ENCODE data around the gene DHX57.

DHX57 gene, protein sequence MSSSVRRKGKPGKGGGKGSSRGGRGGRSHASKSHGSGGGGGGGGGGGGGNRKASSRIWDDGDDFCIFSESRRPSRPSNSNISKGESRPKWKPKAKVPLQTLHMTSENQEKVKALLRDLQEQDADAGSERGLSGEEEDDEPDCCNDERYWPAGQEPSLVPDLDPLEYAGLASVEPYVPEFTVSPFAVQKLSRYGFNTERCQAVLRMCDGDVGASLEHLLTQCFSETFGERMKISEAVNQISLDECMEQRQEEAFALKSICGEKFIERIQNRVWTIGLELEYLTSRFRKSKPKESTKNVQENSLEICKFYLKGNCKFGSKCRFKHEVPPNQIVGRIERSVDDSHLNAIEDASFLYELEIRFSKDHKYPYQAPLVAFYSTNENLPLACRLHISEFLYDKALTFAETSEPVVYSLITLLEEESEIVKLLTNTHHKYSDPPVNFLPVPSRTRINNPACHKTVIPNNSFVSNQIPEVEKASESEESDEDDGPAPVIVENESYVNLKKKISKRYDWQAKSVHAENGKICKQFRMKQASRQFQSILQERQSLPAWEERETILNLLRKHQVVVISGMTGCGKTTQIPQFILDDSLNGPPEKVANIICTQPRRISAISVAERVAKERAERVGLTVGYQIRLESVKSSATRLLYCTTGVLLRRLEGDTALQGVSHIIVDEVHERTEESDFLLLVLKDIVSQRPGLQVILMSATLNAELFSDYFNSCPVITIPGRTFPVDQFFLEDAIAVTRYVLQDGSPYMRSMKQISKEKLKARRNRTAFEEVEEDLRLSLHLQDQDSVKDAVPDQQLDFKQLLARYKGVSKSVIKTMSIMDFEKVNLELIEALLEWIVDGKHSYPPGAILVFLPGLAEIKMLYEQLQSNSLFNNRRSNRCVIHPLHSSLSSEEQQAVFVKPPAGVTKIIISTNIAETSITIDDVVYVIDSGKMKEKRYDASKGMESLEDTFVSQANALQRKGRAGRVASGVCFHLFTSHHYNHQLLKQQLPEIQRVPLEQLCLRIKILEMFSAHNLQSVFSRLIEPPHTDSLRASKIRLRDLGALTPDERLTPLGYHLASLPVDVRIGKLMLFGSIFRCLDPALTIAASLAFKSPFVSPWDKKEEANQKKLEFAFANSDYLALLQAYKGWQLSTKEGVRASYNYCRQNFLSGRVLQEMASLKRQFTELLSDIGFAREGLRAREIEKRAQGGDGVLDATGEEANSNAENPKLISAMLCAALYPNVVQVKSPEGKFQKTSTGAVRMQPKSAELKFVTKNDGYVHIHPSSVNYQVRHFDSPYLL (N-terminal part only)

DNA sequence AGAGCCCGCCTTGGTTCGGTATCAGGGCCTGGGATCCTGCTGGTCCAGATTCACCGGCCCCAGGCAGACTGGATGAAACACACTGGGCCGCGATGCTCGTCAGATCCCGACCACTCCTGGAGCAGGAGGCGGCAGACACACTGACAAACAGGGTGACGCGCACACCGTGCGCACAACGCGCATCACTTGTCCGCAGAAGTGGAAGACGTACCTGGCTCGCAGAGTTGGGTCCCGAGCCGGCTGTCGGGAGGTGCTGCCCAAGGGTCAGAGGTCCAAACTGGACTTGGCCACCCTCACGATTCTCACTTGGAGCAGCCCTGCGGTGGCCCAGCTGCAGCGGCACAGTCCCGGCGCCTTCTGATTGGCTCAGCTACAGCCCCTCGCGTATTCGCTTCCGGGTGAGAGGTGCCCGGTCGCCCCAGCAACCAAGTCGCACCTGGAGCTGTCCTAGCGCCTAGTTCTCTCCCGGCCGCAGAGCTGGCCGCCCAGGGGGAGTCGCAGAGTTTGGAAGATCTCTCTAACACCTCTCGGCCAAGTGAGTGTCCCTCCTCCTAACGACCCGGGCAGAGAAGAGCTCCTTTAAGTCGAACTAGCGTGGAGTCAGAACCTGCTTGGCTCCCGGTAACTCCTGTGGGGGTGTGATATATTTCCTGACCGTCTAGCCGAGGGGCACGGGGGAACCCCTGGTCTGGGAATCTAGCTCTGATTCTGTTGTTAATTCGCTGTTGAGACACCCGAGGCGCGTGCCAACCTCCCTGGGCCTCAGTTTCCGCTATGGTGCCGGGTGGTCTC is at the start of gene DHX57, which contains the start of gene MORN2:
DHX57 (minus strand) TSS at position 359 of the 792 bp plus-strand sequence. CDS start 7,529 bp downstream, outside the sequence.
MORN2 (plus strand) TSS at position 401 of the 792 bp plus-strand sequence.
- DNase-seq (ENCODE audit: low read depth in 1 of 2, low spot score in 1 of 2) = peak; percentile 58 to 66

DNA sequence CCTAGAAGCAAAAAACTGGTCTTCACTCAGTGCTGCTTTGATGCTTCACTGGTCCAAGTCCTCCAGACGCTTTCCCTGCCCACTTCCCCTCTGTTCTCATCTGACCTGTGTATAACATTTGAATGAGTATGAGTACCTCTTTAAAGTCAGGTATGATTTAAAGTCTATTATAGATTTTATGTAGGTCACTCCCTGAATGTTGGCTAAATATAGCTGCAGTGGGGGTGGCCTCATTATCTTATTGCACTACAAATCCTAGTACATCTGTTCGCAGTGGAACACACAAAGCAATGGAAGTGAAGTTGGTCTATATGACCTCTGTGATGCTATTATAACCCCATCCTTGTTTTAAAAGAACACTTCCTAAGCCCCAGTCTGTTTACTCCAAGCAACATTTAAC is 47.2 kb upstream of the DHX57 start:
- no peak for DNase-seq (ENCODE audit: low read depth in 1 of 2, low spot score in 1 of 2)

DNA sequence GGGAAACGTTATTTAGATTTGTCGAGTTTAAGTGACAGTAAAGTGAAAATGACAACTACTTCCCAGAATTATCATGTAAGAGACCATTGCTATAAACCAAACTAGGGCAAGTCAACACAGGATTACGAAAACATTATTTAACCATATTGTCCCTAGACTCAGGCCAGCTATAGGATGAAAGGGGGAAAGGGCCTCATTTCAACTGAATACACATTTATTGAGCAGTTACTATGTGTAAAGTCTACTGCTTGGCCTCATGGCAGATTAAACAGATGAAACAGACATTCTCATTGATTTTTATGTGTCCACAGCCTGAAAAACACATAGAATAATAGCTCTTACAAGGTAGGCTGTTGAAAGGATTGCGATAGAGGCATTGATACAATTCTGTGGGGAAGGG is 46.7 kb upstream of the DHX57 start:
- DNase-seq (ENCODE audit: low read depth in 1 of 2, low spot score in 1 of 2) = no peak

DNA sequence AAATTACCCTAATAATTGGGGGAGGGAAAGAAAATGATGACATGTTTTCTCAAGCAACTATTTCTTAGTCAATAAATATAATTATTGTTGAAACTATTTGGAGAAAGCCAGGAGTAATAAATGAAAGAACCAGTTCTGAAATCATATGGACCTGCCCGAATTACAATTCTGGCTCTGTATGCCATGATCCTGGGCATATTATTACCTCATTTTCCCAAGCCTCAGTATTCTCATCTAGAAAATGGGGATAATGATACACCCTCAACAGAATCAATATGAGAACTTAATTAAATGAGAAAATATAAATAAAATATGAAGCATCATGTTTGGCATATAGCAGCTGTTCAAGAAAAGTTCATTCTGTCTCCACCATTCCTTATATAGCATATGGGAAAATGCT is 36.9 kb upstream of the DHX57 start:
- no peak for DNase-seq (ENCODE audit: low read depth in 1 of 2, low spot score in 1 of 2)

DNA sequence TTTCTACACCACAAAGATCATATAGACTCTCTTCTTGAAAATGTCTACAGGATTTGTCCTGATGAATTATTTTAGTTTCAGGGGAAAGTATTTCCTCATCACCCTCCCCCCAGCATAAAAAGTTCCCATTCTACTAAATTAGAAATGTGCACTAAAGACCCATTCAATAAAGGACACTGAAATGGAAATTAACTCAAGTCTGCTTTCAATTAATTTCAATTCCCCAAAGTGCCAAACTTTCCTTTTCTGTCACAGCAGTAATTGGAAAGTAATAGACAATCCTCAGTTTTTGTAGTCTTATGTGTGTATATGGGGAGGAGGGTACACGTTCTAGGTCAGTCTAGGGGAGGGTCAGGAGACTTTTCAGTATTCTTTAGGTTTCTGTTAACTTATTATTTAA is 35.5 kb upstream of the DHX57 start:
- DNase-seq (ENCODE audit: low read depth in 1 of 2, low spot score in 1 of 2) = no peak

DNA sequence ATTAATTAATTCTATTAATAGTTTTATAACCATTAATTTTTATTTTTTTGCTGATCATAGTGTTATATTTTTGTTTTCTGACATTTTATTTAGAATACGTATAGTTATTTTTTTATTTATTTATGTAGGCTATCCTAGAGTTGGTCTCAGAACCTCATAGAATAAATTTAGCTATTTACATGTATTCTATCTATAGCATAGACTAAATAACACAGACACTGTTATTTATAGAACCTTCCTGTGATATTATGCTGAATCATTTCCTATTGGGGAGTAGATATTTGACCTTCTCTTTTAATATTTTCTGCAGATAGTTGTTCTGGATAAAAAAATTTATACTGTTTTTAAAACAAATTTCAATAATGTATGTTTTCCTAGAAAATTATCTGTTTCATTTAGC is 34.1 kb upstream of the DHX57 start:
- no peak for DNase-seq (ENCODE audit: low read depth in 1 of 2, low spot score in 1 of 2)

DNA sequence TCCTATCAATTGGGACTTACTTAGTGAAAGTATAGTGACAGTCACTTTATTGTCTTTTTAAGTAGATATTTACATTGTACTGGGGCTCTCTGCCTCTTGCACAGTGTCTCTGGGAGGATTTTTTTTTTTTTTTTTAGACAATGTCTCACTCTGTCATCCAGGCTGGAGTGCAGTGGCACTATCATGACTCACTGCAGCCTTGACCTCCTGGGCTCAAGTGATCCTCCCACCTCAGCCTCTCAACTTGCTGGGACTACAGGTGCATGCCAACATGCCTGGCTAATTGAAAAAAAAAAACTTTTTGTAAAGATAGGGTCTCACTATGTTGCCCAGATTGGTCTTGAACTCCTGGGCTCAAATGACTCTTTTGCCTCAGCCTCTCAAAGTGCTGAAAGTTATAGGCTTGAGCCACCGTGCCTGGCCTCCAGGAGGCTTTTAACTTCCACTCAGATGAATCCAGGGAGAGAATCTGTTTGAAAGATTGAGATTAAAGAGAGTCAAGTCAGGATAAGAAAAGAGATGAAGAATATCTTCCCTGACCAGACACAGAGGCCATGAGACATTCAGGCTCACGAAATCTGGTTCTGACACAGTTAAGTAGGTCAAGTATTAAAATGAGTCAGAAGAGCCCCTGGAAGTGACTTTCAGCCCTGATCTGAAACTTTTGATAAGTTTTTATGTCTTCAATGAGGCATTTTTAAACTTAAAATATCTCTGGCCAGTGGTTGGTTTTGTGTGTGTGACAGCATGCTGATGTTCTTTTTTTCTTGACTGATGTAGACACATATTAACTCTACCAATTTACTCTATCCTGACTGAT is 32.2 kb upstream of the DHX57 start:
- no peak for DNase-seq (ENCODE audit: low read depth in 1 of 2, low spot score in 1 of 2)

DNA sequence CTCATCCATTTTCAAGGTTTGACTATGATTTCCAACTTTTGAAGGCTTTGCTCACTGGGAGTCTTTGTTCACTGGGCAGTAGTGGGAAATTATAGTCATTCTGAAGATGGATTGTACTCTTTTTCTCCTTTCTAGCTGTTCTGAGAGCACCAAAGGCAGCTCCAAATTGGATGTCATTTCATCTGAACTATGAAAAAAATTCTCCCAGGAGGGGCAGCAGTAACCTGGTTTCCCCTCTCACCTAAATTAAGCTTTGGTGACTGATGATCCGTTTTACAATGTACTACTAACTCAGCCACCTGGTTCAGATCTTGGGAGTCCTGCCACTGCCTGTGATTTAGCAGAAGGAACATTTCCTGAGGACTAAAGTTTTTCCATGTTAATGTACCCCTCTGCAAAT is 31.5 kb upstream of the DHX57 start:
- DNase-seq (ENCODE audit: low read depth in 1 of 2, low spot score in 1 of 2) = no peak

DNA sequence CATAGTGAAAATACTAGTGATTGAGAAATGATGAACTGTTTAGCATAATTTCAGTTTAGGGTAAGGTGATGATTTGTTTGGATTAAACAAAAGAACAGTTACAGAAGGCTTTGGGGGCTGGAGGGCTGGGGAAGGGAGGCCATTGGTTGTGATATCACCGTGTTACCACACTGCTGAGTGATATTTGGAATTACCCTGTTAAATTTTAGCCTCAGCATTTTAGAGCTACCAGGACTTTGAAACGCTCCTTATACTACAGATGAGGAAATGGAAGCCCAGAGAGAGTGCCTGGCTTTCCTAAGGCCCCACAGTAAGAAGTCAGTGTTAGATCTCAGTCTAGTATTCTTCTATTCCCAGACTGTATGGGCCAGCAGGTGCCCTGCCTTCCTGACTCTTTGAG is 29.5 kb upstream of the DHX57 start:
- no peak for DNase-seq (ENCODE audit: low read depth in 1 of 2, low spot score in 1 of 2)

DNA sequence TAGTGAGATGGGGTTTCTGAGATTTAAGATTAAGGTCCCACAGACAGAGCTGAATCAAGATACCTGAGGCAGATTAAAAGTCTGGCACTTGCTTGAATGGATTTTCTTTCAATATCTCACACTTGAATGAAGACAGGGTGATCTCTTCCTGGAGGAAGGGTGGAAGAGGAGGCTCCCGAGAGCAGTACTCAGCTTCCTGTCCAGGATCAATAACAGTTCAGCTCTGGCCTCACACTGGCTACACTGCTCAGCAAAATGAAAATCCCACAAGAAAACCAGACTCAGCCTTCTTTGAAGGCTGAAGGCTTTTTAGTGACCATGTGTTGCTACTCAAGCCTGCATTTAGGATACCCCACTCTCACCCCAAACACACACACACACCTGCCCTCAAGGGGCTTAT is 25.0 kb upstream of the DHX57 start:
- DNase-seq (ENCODE audit: low read depth in 1 of 2, low spot score in 1 of 2) = no peak

DNA sequence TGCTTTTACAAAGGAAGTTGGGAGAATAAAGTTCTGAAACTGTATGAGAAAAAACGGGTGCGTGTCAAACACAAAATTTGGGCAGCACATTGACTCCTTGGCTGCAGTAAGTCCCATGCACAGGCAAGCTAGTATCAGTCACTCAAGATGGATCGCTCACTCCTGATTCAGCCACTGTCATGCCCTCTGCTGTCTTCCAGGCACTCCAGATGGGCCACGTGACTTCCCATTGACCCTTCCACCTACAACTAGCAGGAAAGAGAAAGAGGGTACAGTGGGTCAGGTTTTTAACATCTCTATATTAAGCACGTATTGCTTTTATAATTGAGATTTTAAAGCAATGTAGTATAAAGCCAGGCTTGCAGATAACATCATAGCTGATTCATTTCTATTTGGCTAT is 22.5 kb upstream of the DHX57 start:
- DNase-seq (ENCODE audit: low read depth in 1 of 2, low spot score in 1 of 2) = no peak

DNA sequence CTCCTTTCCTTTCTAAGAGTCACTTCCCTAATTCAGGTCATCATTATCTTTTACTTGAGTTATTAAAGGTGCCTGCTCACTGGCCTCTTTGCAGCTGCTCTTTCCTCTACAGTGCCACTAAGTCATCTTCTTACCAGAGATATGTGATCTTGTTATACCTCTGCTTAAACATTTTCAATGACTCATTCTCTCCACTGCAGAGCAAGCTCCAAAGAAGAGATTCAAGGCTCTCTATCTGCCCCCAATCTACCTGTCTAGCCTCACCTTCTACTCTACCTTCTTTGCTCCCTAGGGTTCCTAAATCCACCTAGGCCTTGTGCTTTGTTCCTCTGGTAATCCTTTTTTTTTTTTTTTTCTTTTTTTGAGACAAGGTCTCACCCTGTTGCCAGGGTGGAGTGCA is 17.1 kb upstream of the DHX57 start:
- DNase-seq (ENCODE audit: low read depth in 1 of 2, low spot score in 1 of 2) = no peak

DNA sequence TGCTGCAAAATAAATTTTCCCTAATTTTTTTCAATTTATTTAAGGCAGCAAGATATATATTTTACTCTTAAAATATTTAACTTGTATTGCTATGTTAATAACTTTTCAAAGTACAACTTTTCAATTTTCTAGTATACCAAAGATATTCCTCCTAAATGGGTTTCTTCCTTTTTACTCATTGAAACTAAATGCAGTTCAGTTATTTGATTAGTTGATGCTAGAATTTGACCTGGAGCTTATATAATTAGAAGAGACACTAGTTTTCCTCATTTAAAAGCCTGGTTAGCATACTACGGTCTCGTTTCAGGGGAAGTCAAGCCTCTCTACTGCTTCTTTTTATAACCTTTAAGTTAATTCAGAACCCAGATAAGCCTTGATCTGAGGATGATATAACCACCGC is 13.8 kb upstream of the DHX57 start, which contains the start of gene ARHGEF33:
ARHGEF33 (plus strand) TSS at position 301 of the 400 bp plus-strand sequence. CDS start 29,573 bp downstream, outside the sequence.
- DNase-seq (ENCODE audit: low read depth in 1 of 2, low spot score in 1 of 2) = no peak

DNA sequence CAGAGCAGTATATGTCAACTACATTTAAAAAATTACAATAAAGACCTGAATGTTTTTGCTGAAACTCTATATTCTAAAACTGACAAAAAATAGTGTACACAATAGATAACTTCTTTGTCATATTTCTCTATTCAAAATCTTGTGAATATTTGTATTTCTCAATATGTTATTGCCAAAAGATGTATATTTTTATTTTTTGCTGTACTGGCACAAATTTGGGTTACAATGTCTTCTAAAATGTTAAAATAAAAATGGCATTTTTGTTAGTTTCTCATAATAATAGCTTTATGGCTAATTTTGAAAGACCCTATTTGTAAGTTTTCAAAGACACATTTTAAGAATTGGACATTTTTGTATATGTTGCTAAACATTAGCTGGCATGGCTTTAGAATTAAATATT is 13.3 kb upstream of the DHX57 start:
- no peak for DNase-seq (ENCODE audit: low read depth in 1 of 2, low spot score in 1 of 2)

DNA sequence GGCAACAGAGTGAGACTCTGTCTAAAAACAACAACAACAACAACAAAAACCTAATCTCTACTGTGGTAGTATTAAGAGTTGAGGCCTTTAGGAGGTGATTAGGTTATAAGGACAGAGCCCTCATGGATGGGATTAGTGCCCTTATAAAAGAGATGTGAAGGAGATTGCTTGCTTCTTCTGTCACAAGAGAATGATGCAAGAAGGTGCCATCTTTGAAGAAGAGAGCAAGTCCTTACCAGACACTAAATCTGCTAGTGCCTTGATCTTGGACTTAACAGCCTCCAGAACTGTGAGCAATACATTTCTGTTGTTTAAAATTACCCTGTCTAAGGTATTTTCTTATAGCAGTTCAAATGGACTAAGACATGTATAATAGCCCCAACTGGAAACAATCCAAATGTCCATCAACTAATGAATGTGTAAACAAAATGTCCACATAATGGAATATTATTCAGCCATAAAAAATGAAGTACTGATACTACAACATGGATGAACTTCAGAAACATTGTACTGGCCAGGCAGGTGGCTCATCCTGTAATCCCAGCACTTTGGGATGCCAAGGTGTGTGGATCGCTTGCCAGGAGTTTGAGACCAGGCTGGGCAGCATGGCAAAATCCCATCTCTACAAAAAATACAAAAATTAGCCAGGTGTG is 12.3 kb upstream of the DHX57 start:
- no peak for DNase-seq (ENCODE audit: low read depth in 1 of 2, low spot score in 1 of 2)

DNA sequence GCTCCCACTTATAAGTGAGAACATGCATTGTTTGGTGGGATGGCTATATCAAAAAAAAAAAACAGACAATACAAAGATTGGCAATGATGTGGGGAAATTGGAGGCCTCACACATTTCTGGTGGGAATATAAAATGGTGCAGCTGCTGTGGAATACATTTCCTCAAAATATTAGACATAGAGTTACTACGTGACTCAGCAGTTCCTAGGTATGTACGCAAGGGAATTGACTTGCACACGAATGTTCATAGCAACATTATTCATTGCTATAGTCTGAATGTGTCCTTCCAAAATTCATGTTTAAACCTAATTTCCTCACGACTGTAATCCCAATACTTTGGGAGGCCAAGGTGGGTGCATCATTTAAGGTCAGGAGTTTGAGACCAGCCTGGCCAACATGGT is 11.6 kb upstream of the DHX57 start:
- DNase-seq (ENCODE audit: low read depth in 1 of 2, low spot score in 1 of 2) = no peak

DNA sequence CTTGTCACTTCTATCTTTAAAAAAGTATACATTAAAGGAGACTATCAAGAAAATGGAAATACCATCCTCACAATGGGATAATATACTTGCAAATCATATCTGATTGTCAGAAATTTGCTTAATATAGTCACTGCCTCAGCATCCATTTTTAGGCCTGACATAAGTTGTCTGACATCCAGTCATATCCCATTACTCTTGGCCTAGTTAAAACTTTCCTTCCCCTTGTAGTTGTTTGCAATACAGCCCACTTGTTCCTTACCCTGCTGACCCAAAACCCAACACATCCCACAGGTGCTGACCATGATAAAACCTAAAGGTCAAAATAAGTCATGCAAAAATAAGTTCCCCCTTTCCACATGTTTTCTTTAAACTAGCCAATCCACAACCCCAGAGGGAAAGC is 10.3 kb upstream of the DHX57 start:
- DNase-seq (ENCODE audit: low read depth in 1 of 2, low spot score in 1 of 2) = no peak

DNA sequence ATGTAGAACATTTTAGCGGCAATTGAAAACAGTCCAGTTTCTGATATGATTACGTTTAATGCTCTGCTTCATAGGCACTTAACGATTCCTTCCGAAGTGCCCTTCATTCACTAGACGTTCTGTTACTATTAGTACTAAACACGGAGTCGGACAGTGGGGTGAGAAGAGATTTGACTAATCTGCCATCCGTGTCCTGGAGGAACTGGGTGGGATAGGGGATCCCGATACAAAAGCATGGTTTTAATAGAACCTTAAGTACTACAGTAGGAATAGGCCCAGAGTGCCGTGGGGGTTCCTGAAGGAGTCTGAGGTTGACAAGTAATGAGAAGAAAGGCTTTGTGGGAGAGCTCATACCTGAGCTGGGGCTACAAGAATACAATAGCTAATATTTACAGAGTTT is 673 bp upstream of the DHX57 start:
- DNase-seq (ENCODE audit: low read depth in 1 of 2, low spot score in 1 of 2) = no peak

DNA sequence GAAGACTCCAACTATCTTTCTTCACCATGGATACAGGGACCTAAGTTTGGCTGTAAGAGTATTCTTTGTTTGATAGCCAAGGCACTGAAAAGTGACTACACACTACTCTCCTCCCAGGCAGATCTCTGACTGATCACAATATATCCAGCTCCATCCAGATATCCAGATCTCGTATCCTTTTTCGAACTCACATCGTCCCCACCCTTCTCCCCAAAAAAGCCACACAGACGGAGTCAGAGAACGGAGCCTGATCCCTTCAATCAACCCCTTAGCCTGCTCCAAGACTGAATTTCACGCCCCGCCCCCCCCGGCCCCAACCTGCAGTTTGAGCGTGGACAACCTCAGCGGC is 533 bp downstream of the DHX57 start:
- DNase-seq (ENCODE audit: low read depth in 1 of 2, low spot score in 1 of 2) = no peak
